Spleen (tissue), 7 donors: ENCODE data around the gene SLC38A5.
A peak's percentile ranks its signal among the peaks of the same experiment; 100 is the strongest.

Source experiments
- CTCF ChIP-seq, 11 experiments: fragments of 200-600 bp in 7 of 11; fragments of 450-650 bp in 4 of 11; sonication (generic) in 4 of 11; IDR thresholded peaks in 8 of 11; conservative IDR thresholded peaks in 3 of 11; 1 replicate in 7 of 11; 2 replicates in 4 of 11; pipeline versions ENCODE4 v1.4.0 to v1.8.0; 2016 to 2021; ENCODE audit warnings: antibody characterized with exemption in 11 of 11, inconsistent platforms in 4 of 11, mild to moderate bottlenecking in 1 of 11
- POLR2AphosphoS5 ChIP-seq, 3 donors: sonication (generic); formaldehyde crosslinking; IDR thresholded peaks; one replicate each; pipeline ENCODE4 v1.5.1; 2017; ENCODE audit warnings: antibody characterized with exemption in 3 of 3
- donor health status: DM: no; HTN: no; CAD: no; lungs with moderate emphysema.
- donor health status: DM: no; HTN: no; CAD: no.
- donor health status: DM: no; HTN: no; CAD: no.

- no peak for TF ChIP-seq CTCF (IDR thresholded peaks at IDR 0.05 in 8 of 11, conservative IDR thresholded peaks at IDR 0.05 in 3 of 11)
- TF ChIP-seq POLR2AphosphoS5 (IDR thresholded peaks at IDR 0.05) = peak; percentile 85 to 92 (median 89)
Measured at GRCh38 chrX:48475774-48476577, 5.9 kb upstream of the SLC38A5 start, which contains the start of gene FTSJ1.
